Left renal pelvis (tissue), 4 donors: ENCODE measurements around the gene IL1A. TPM values are rescaled to one million over a fixed set of nuclear protein-coding genes. Genes with fewer than 3 reads are reported as not detected.

ENCODE experiments used
- DNase-seq, 4 donors: peaks; one replicate each; pipeline ENCODE4 v3.0.0-alpha.2; 2013; ENCODE audit warnings: low read depth in 4 of 4, low spot score in 3 of 4
- polyA plus RNA-seq, 4 donors: library from polyadenylated mRNA; unstranded; fragments of 120-200 nt; gene quantifications; one replicate each; pipeline ENCODE4 v1.2.1, GENCODE V29; 2013; ENCODE audit not compliant: insufficient read length in 4 of 4

The IL1A gene
- polyA plus RNA-seq, 4 donors, result 0.10 to 0.61 (median 0.19) TPM

GRCh38 chr2:112818094-112818902, 34.0 kb upstream of the IL1A start:
- no peak for DNase-seq

GRCh38 chr2:112817082-112817689, 32.9 kb upstream of the IL1A start:
- no peak for DNase-seq

GRCh38 chr2:112814278-112814677, 30.0 kb upstream of the IL1A start:
- DNase-seq, result no peak

GRCh38 chr2:112813280-112813966, 29.1 kb upstream of the IL1A start:
- DNase-seq, result no peak

GRCh38 chr2:112812318-112813267, 28.3 kb upstream of the IL1A start:
- DNase-seq, result no peak

GRCh38 chr2:112811841-112812306, 27.6 kb upstream of the IL1A start:
- no peak for DNase-seq

GRCh38 chr2:112811276-112811831, 27.1 kb upstream of the IL1A start:
- no peak for DNase-seq

- DNase-seq, result no peak
Observed at GRCh38 chr2:112809112-112809511, 24.8 kb upstream of the IL1A start.

- no peak for DNase-seq
Observed at GRCh38 chr2:112807233-112807807, 23.0 kb upstream of the IL1A start.

- DNase-seq, result no peak
Observed at GRCh38 chr2:112805542-112805941, 21.2 kb upstream of the IL1A start.

- DNase-seq, result no peak
Observed at GRCh38 chr2:112803691-112804521, 19.6 kb upstream of the IL1A start.

- DNase-seq, result no peak
Observed at GRCh38 chr2:112800881-112801583, 16.7 kb upstream of the IL1A start.

- DNase-seq, result no peak
Observed at GRCh38 chr2:112798979-112799975, 15.0 kb upstream of the IL1A start.

GRCh38 chr2:112796486-112796885, 12.2 kb upstream of the IL1A start:
- DNase-seq, result no peak

- peak in 2 of 4 donors; percentile 29 to 34 for DNase-seq
Observed at GRCh38 chr2:112795774-112796173, 11.5 kb upstream of the IL1A start.

GRCh38 chr2:112794841-112795240, 10.5 kb upstream of the IL1A start:
- DNase-seq, result no peak

- no peak for DNase-seq
Observed at GRCh38 chr2:112794131-112794733, 9.9 kb upstream of the IL1A start.
